GM12878 (cell line): ENCODE data around the gene BRD9. TPM values are rescaled to one million over a fixed set of nuclear protein-coding genes. Genes with fewer than 3 reads are reported as not detected.

ENCODE experiments used
- ATAC-seq: fragments of 200-7000 bp; cut with Tn5 transposase; 3 replicates; pipeline ENCODE4 v1.9.1; 2020; ENCODE audit warnings: mild to moderate bottlenecking, moderate library complexity
- BruUV-seq: library from RNA; stranded (reverse); fragments of 400-500 nt; replicated peaks from 2 replicates; lab custom pipeline; 2021; lab: Mats Ljungman, UMichigan
- CTCF ChIA-PET: fragments of 300-600 bp; sonication (Branson Sonifier 250); formaldehyde crosslinking; extraction: SDS; loops from one replicate; lab custom pipeline; 2021; ENCODE audit warnings: inconsistent platforms; lab: Yijun Ruan, JAX
- POLR2A ChIA-PET: fragments of 350-600 bp; formaldehyde crosslinking; extraction: SDS; loops from one replicate; lab custom pipeline; 2021; ENCODE audit warnings: inconsistent platforms; lab: Charles Lee
- RAD21 ChIA-PET: fragments of 300-600 bp; sonication (Branson Sonifier 250); formaldehyde crosslinking; loops from one replicate; lab custom pipeline; 2023; ENCODE audit warnings: antibody characterized with exemption; ENCODE audit not compliant: unreplicated experiment; lab: Charles Lee
- SMC1A ChIA-PET: fragments of 300-600 bp; sonication (Branson Sonifier 250); formaldehyde crosslinking; loops from one replicate; lab custom pipeline; 2023; ENCODE audit not compliant: unreplicated experiment, uncharacterized antibody; lab: Charles Lee
- DNase-seq: peaks from one replicate; pipeline ENCODE4 v3.0.0-alpha.2; 2011; ENCODE audit warnings: low read depth, low spot score
- FAIRE-seq: peaks from 3 replicates; lab custom pipeline; 2011; peaks lifted over from hg19 to GRCh38; lab: Jason Lieb, UNC
- H2AFZ ChIP-seq: 2 replicates; pipeline ENCODE4 v1.6.0; 2011; ENCODE audit warnings: low read depth, low read length, control low read depth; ENCODE audit not compliant: control insufficient read depth
- H3K27ac ChIP-seq: 2 replicates; pipeline ENCODE4 v1.5.1; 2011; ENCODE audit warnings: control low read depth; ENCODE audit not compliant: control insufficient read depth, insufficient read depth
- H3K27me3 ChIP-seq, 2 experiments: replicated peaks in 1 of 2; 2 replicates each; pipeline versions ENCODE4 v1.6.0 to v1.6.1; 2011; ENCODE audit warnings: low read length in 1 of 2; ENCODE audit not compliant: control insufficient read depth in 2 of 2, insufficient read depth in 2 of 2
- H3K36me3 ChIP-seq, 2 experiments: 2 replicates each; pipeline ENCODE4 v1.5.1; 2011; ENCODE audit warnings: low read length in 1 of 2; ENCODE audit not compliant: control insufficient read depth in 2 of 2, insufficient read depth in 2 of 2
- H3K4me1 ChIP-seq: 2 replicates; pipeline ENCODE4 v1.6.1; 2011; ENCODE audit warnings: mild to moderate bottlenecking, low read length, moderate library complexity, mixed read lengths; ENCODE audit not compliant: control insufficient read depth, insufficient read depth
- H3K4me2 ChIP-seq: 2 replicates; pipeline ENCODE4 v1.6.0; 2011; ENCODE audit warnings: control low read depth; ENCODE audit not compliant: control insufficient read depth, insufficient read depth
- H3K4me3 ChIP-seq: fragments of 200-600 bp; sonication (generic); 2 replicates; pipeline ENCODE4 v1.5.1; 2016
- H3K79me2 ChIP-seq: 2 replicates; pipeline ENCODE4 v1.6.0; 2011; ENCODE audit warnings: low read length; ENCODE audit not compliant: control insufficient read depth, insufficient read depth
- H3K9ac ChIP-seq: 2 replicates; pipeline ENCODE4 v1.8.0; 2011; ENCODE audit warnings: low read length, control low read depth, mixed read lengths; ENCODE audit not compliant: control insufficient read depth, insufficient read depth
- H3K9me3 ChIP-seq: replicated peaks from 3 replicates; pipeline ENCODE4 v1.5.1; 2011; ENCODE audit warnings: mild to moderate bottlenecking, low read length; ENCODE audit not compliant: control insufficient read depth, insufficient read depth
- H4K20me1 ChIP-seq: 2 replicates; pipeline ENCODE4 v1.6.0; 2011; ENCODE audit not compliant: control insufficient read depth, insufficient read depth
- BCL11A ChIP-seq: IDR thresholded peaks from 2 replicates; pipeline ENCODE4 v1.6.1; 2011; ENCODE audit warnings: low read depth, low read length
- CBFB ChIP-seq: IDR thresholded peaks from 2 replicates; pipeline ENCODE4 v1.6.1; 2016; ENCODE audit warnings: antibody characterized with exemption, low read depth
- CHD1 ChIP-seq: IDR thresholded peaks from 2 replicates; pipeline ENCODE4 v1.6.1; 2012; ENCODE audit warnings: low read depth, low read length, improper control_type of control experiment
- DPF2 ChIP-seq: fragments of 450-650 bp; IDR thresholded peaks from 2 replicates; pipeline ENCODE4 v1.6.1; 2017; ENCODE audit warnings: mild to moderate bottlenecking
- EED ChIP-seq: sonication (generic); IDR thresholded peaks from 2 replicates; pipeline ENCODE4 v1.6.1; 2016; ENCODE audit warnings: antibody characterized with exemption, low read depth
- EGR1 ChIP-seq, 2 experiments: IDR thresholded peaks; 1 replicate in 1 of 2; 2 replicates in 1 of 2; pipeline ENCODE4 v1.6.1; 2011 to 2012; ENCODE audit warnings: low read depth in 2 of 2, low read length in 2 of 2, borderline replicate concordance in 1 of 2, mild to moderate bottlenecking in 1 of 2, moderate library complexity in 1 of 2
- FOS ChIP-seq: IDR thresholded peaks from 3 replicates; pipeline ENCODE4 v1.6.1; 2011; ENCODE audit warnings: borderline replicate concordance; ENCODE audit not compliant: insufficient read length; ENCODE audit errors: extremely low read depth
- IRF4 ChIP-seq: IDR thresholded peaks from 2 replicates; pipeline ENCODE4 v1.6.1; 2011; ENCODE audit warnings: low read depth, low read length
- IRF5 ChIP-seq: fragments of 450-650 bp; IDR thresholded peaks from 2 replicates; pipeline ENCODE4 v1.6.1; 2017; ENCODE audit warnings: borderline replicate concordance
- MXI1 ChIP-seq: fragments of 150-350 bp; IDR thresholded peaks from 2 replicates; pipeline ENCODE4 v1.6.1; 2011; ENCODE audit warnings: low read depth, mild to moderate bottlenecking, inconsistent platforms, low read length, improper control_type of control experiment
- NRF1 ChIP-seq: conservative IDR thresholded peaks from 2 replicates; pipeline ENCODE4 v1.6.1; 2011; ENCODE audit warnings: mild to moderate bottlenecking, low read depth, low read length, improper control_type of control experiment
- PAX5 ChIP-seq: IDR thresholded peaks from 2 replicates; pipeline ENCODE4 v1.6.1; 2011; ENCODE audit warnings: low read depth, low read length, borderline replicate concordance
- PML ChIP-seq: IDR thresholded peaks from 2 replicates; pipeline ENCODE4 v1.6.1; 2012; ENCODE audit warnings: low read length, inconsistent platforms
- RB1 ChIP-seq: fragments of 450-650 bp; formaldehyde crosslinking; IDR thresholded peaks from 2 replicates; pipeline ENCODE4 v1.6.1; 2017; ENCODE audit warnings: mild to moderate bottlenecking, borderline replicate concordance
- RCOR1 ChIP-seq: conservative IDR thresholded peaks from 2 replicates; pipeline ENCODE4 v1.6.1; 2012; ENCODE audit warnings: low read depth, low read length, improper control_type of control experiment
- SREBF2 ChIP-seq: IDR thresholded peaks from 2 replicates; pipeline ENCODE4 v1.6.1; 2012; ENCODE audit warnings: mild to moderate bottlenecking, low read length
- ZSCAN29 ChIP-seq: fragments of 450-650 bp; IDR thresholded peaks from 2 replicates; pipeline ENCODE4 v1.6.1; 2017; ENCODE audit warnings: mild to moderate bottlenecking, moderate library complexity
- WGBS: methylation state at CpG from one replicate; pipeline ENCODE4 v1.1.6; 2016; ENCODE audit warnings: low lambda C conversion rate; ENCODE audit not compliant: insufficient replicate concordance, insufficient coverage; ENCODE audit errors: missing lambda C conversion rate; 5-methylcytosine and 5-hydroxymethylcytosine counted together
- in situ Hi-C: fragments of 300-500 bp; cut with MboI; formaldehyde crosslinking; loops from 9 replicates; pipeline ENCODE4 v1.14.3; 2018; ENCODE audit warnings: mixed read lengths
- intact Hi-C: fragments of 100-400 bp; cut with micrococcal nuclease; formaldehyde crosslinking; loops from one replicate; pipeline ENCODE4 v1.14.2; 2022; ENCODE audit not compliant: unreplicated experiment
- polyA plus RNA-seq, 11 experiments: library from polyadenylated mRNA; depleted of rRNA in 4 of 11; unstranded in 6 of 11; stranded (reverse) in 5 of 11; fragments of >200 nt; fragmentation: Nextera tagmentation in 4 of 11; fragmentation: Illumina TruSeq in 1 of 11; extraction: Ambion mirVana in 4 of 11; extraction: Trizol in 1 of 11; gene quantifications; 1 replicate in 1 of 11; 2 replicates in 10 of 11; pipeline versions ENCODE4 v1.2.1 to v1.2.3, GENCODE V29; 2011 to 2016; ENCODE audit warnings: inconsistent platforms in 2 of 11, missing spikeins in 2 of 11, low read depth in 1 of 11
- total RNA-seq, 4 experiments: library from RNA; depleted of rRNA in 3 of 4; stranded (reverse); fragments of >200 nt in 3 of 4; fragmentation: Illumina TruSeq in 1 of 4; extraction: Trizol in 1 of 4; gene quantifications; 2 replicates each; pipeline versions ENCODE4 v1.2.1 to v1.2.3, GENCODE V29; 2013 to 2021

Gene BRD9
- total and polyA plus RNA-seq, 10 of the 15 experiments (the other 5 are each of a cell fraction or from before 2014, with no cell fraction given) = 2.0 to 48.6 (median 32.4) TPM

- intact Hi-C loops (no loop called here), in situ Hi-C loops (loop anchor here (10.0 kb wide), 1 partner anchor 735 kb away; no protein-coding TSS in a partner anchor)
- H3K27me3 ChIP-seq = no peaks in the 10 kb centered on the region
- H3K27ac ChIP-seq = no peak overlapping the region
- no peak overlapping the region for H2AFZ ChIP-seq
- H3K79me2 ChIP-seq = no peaks in the 10 kb centered on the region
- DNase-seq = no peak
- FAIRE-seq = no peak
- WGBS = 94% methylated on average over 18 of the region's 18 CpGs
- TF ChIP-seq RCOR1 = no peak
- TF ChIP-seq ZSCAN29 = no peak
- TF ChIP-seq IRF4 = no peak
- TF ChIP-seq RB1 = no peak
- no peak for TF ChIP-seq PAX5
- no peak for TF ChIP-seq EGR1 (IDR thresholded peaks at IDR 0.05; ENCODE audit: borderline replicate concordance in 1 of 2, low read depth in 2 of 2, low read length in 2 of 2)
- no peak for TF ChIP-seq NRF1
- no peak for TF ChIP-seq CBFB
- TF ChIP-seq FOS = no peak
- TF ChIP-seq CHD1 = no peak
- TF ChIP-seq DPF2 = no peak
- no peak for TF ChIP-seq EED
- no peak for TF ChIP-seq MXI1
- TF ChIP-seq IRF5 = no peak
- no peak for TF ChIP-seq SREBF2
- no peak for TF ChIP-seq BCL11A
- TF ChIP-seq PML = no peak
- H3K4me2 ChIP-seq = no peak overlapping the region
- H3K9ac ChIP-seq = no peak overlapping the region
- no peak overlapping the region for H3K4me3 ChIP-seq
- no TSS peak for BruUV-seq
- no peak for ATAC-seq
- H4K20me1 ChIP-seq = no peaks in the 10 kb centered on the region
- no peaks in the 10 kb centered on the region for H3K4me1 ChIP-seq
- POLR2A ChIA-PET = interaction anchor here (0.6 kb wide), 1 partner anchor 458 kb away, joined by 3 read pairs; no protein-coding TSS in a partner anchor
- CTCF ChIA-PET = no interaction called here
- SMC1A ChIA-PET = no interaction called here
- peaks cover 11 to 15% of the 10 kb centered on the region in 2 experiments; a peak in 3 of 4 replicates for H3K36me3 ChIP-seq
- RAD21 ChIA-PET = no interaction called here
- H3K9me3 ChIP-seq = no peaks in the 10 kb centered on the region
These were observed 17.6 kb upstream of the BRD9 start for GRCh38 chr5:909994-910768.
